Effector memory CD4-positive, alpha-beta T cell (primary cell): Measurements from ENCODE around the gene HLA-DOB.

Experiments
- DNase-seq, 3 donors: peaks; one replicate each; pipeline ENCODE4 v3.0.0-alpha.2; 2020
- H3K27ac ChIP-seq: 2 replicates; pipeline ENCODE4 v1.7.0; 2013; ENCODE audit warnings: mild to moderate bottlenecking, low read length, moderate library complexity; ENCODE audit not compliant: insufficient read depth, poor library complexity, severe bottlenecking
- H3K27me3 ChIP-seq: replicated peaks from 2 replicates; pipeline ENCODE4 v1.7.0; 2013; ENCODE audit warnings: mild to moderate bottlenecking, low read length; ENCODE audit not compliant: insufficient read depth, control insufficient read depth, poor library complexity, severe bottlenecking
- H3K36me3 ChIP-seq: 2 replicates; pipeline ENCODE4 v1.7.0; 2013; ENCODE audit warnings: mild to moderate bottlenecking, low read length, moderate library complexity; ENCODE audit not compliant: control insufficient read depth, insufficient read depth
- H3K4me1 ChIP-seq: 2 replicates; pipeline ENCODE4 v1.7.0; 2013; ENCODE audit warnings: low read length, mild to moderate bottlenecking; ENCODE audit not compliant: control insufficient read depth, insufficient read depth, poor library complexity, severe bottlenecking
- H3K4me3 ChIP-seq: 2 replicates; pipeline ENCODE4 v1.7.0; 2013; ENCODE audit warnings: low read length, low read depth, mild to moderate bottlenecking; ENCODE audit not compliant: insufficient read depth, poor library complexity, severe bottlenecking
- H3K9me3 ChIP-seq: 2 replicates; pipeline ENCODE4 v1.7.0; 2013; ENCODE audit warnings: mild to moderate bottlenecking, low read length, moderate library complexity; ENCODE audit not compliant: control insufficient read depth

The HLA-DOB gene

GRCh38 chr6:32835167-32835893 lies 18.5 kb upstream of the HLA-DOB start:
- no peak overlapping the region for H3K27ac ChIP-seq
- H3K36me3 ChIP-seq, result peaks cover 53% of the 10 kb centered on the region
- no peak overlapping the region for H3K4me3 ChIP-seq
- H3K9me3 ChIP-seq, result no peaks in the 10 kb centered on the region
- DNase-seq, result no peak
- H3K4me1 ChIP-seq, result peaks cover 15% of the 10 kb centered on the region
- H3K27me3 ChIP-seq, result no peaks in the 10 kb centered on the region

- no peak for DNase-seq
- Histone ChIP-seq H3K9me3 (no peaks in the 10 kb centered on the region), H3K4me3 (no peak overlapping the region), H3K27me3 (no peaks in the 10 kb centered on the region), H3K4me1 (peaks cover 14% of the 10 kb centered on the region), H3K36me3 (peaks cover 70% of the 10 kb centered on the region), H3K27ac (no peak overlapping the region)
These were observed 16.9 kb upstream of the HLA-DOB start for GRCh38 chr6:32833664-32834063.

- no peak for DNase-seq
- H3K27ac ChIP-seq, result no peak overlapping the region
- no peaks in the 10 kb centered on the region for H3K9me3 ChIP-seq
- H3K4me1 ChIP-seq, result peaks cover 9% of the 10 kb centered on the region
- peaks cover 77% of the 10 kb centered on the region for H3K36me3 ChIP-seq
- H3K27me3 ChIP-seq, result no peaks in the 10 kb centered on the region
- H3K4me3 ChIP-seq, result no peak overlapping the region
These were observed 15.7 kb upstream of the HLA-DOB start for GRCh38 chr6:32832535-32832934.

GRCh38 chr6:32830936-32831335 lies 14.1 kb upstream of the HLA-DOB start:
- H3K9me3 ChIP-seq, result no peaks in the 10 kb centered on the region
- peaks cover 76% of the 10 kb centered on the region for H3K36me3 ChIP-seq
- H3K4me3 ChIP-seq, result no peak overlapping the region
- no peak overlapping the region for H3K27ac ChIP-seq
- no peaks in the 10 kb centered on the region for H3K4me1 ChIP-seq
- H3K27me3 ChIP-seq, result no peaks in the 10 kb centered on the region
- DNase-seq, result no peak

GRCh38 chr6:32830017-32830416 lies 13.2 kb upstream of the HLA-DOB start:
- DNase-seq, result no peak
- Histone ChIP-seq H3K4me3 (no peak overlapping the region), H3K27me3 (no peaks in the 10 kb centered on the region), H3K36me3 (peaks cover 68% of the 10 kb centered on the region), H3K4me1 (no peaks in the 10 kb centered on the region), H3K27ac (no peak overlapping the region), H3K9me3 (no peaks in the 10 kb centered on the region)

GRCh38 chr6:32829495-32829894 lies 12.7 kb upstream of the HLA-DOB start:
- no peaks in the 10 kb centered on the region for H3K27me3 ChIP-seq
- no peak for DNase-seq
- no peak overlapping the region for H3K4me3 ChIP-seq
- no peaks in the 10 kb centered on the region for H3K4me1 ChIP-seq
- no peak overlapping the region for H3K27ac ChIP-seq
- no peaks in the 10 kb centered on the region for H3K9me3 ChIP-seq
- peaks cover 63% of the 10 kb centered on the region for H3K36me3 ChIP-seq

- Histone ChIP-seq H3K4me1 (no peaks in the 10 kb centered on the region), H3K36me3 (peaks cover 43% of the 10 kb centered on the region), H3K27ac (no peak overlapping the region)
These were observed 10.2 kb upstream of the HLA-DOB start for GRCh38 chr6:32827025-32827424.

GRCh38 chr6:32825966-32826365 lies 9.2 kb upstream of the HLA-DOB start:
- Histone ChIP-seq H3K4me3 (no peak overlapping the region), H3K27me3 (no peaks in the 10 kb centered on the region), H3K27ac (no peak overlapping the region), H3K36me3 (peaks cover 35% of the 10 kb centered on the region), H3K4me1 (no peaks in the 10 kb centered on the region), H3K9me3 (no peaks in the 10 kb centered on the region)
- DNase-seq, result no peak

More at GRCh38 chr6:32827025-32827424, 10.2 kb upstream of the HLA-DOB start:
- DNase-seq, result no peak
- H3K4me3 ChIP-seq, result no peak overlapping the region
- no peaks in the 10 kb centered on the region for H3K9me3 ChIP-seq
- no peaks in the 10 kb centered on the region for H3K27me3 ChIP-seq

GRCh38 chr6:32819729-32820128 lies 2.9 kb upstream of the HLA-DOB start:
- Histone ChIP-seq H3K27ac (no peak overlapping the region), H3K4me1 (no peaks in the 10 kb centered on the region), H3K27me3 (no peaks in the 10 kb centered on the region), H3K9me3 (no peaks in the 10 kb centered on the region), H3K36me3 (no peaks in the 10 kb centered on the region), H3K4me3 (no peak overlapping the region)
- DNase-seq, result no peak

GRCh38 chr6:32818867-32819266 lies 2.1 kb upstream of the HLA-DOB start:
- Histone ChIP-seq H3K4me3 (no peak overlapping the region), H3K4me1 (no peaks in the 10 kb centered on the region), H3K27me3 (no peaks in the 10 kb centered on the region), H3K27ac (no peak overlapping the region), H3K9me3 (no peaks in the 10 kb centered on the region), H3K36me3 (no peaks in the 10 kb centered on the region)
- DNase-seq, result no peak
